HepG2 (cell line): ENCODE data around the gene ATP6V1C2. TPM values are rescaled to one million over a fixed set of nuclear protein-coding genes. Genes with fewer than 3 reads are reported as not detected.

Source experiments
- ELF4 ChIP-seq: sonication (generic); formaldehyde crosslinking; IDR thresholded peaks from 2 replicates; pipeline ENCODE4 v1.5.0; 2020; ENCODE audit warnings: missing genetic modification reagents, mild to moderate bottlenecking, moderate library complexity, borderline replicate concordance
- IRF1 ChIP-seq: sonication (generic); formaldehyde crosslinking; IDR thresholded peaks from 2 replicates; pipeline ENCODE4 v1.4.0; 2020; ENCODE audit warnings: low read depth, mild to moderate bottlenecking, missing genetic modification reagents
- KMT2A ChIP-seq: sonication (generic); formaldehyde crosslinking; IDR thresholded peaks from 2 replicates; pipeline ENCODE4 v1.4.0; 2020; ENCODE audit warnings: missing genetic modification reagents
- MAFF ChIP-seq: IDR thresholded peaks from 2 replicates; pipeline ENCODE4 v1.6.1; 2011; ENCODE audit warnings: low read depth, low read length, improper control_type of control experiment
- NFE2L2 ChIP-seq: fragments of 150-350 bp; IDR thresholded peaks from 2 replicates; pipeline ENCODE4 v1.6.1; 2014; ENCODE audit warnings: low read length
- PAF1 ChIP-seq: IDR thresholded peaks from 2 replicates; pipeline ENCODE4 v1.6.1; 2016; ENCODE audit warnings: missing genetic modification reagents, missing compliant biosample characterization
- PAX8 ChIP-seq: sonication (generic); formaldehyde crosslinking; IDR thresholded peaks from 2 replicates; pipeline ENCODE4 v1.8.0; 2022; ENCODE audit warnings: mild to moderate bottlenecking, missing genetic modification reagents, borderline replicate concordance
- ZBTB37 ChIP-seq: sonication (generic); formaldehyde crosslinking; IDR thresholded peaks from 2 replicates; pipeline ENCODE4 v1.4.0; 2020; ENCODE audit warnings: mild to moderate bottlenecking, missing genetic modification reagents
- ZMAT3 ChIP-seq: sonication (generic); formaldehyde crosslinking; conservative IDR thresholded peaks from 2 replicates; pipeline ENCODE4 v1.7.0; 2021; ENCODE audit warnings: missing genetic modification reagents
- ZNF124 ChIP-seq: sonication (generic); formaldehyde crosslinking; IDR thresholded peaks from 2 replicates; pipeline ENCODE4 v1.4.0; 2020; ENCODE audit warnings: missing genetic modification reagents
- ZNF235 ChIP-seq: sonication (generic); formaldehyde crosslinking; IDR thresholded peaks from 2 replicates; pipeline ENCODE4 v1.8.1; 2023; ENCODE audit warnings: mild to moderate bottlenecking, missing genetic modification reagents, borderline replicate concordance
- ZNF496 ChIP-seq: sonication (generic); formaldehyde crosslinking; IDR thresholded peaks from 2 replicates; pipeline ENCODE4 v1.8.1; 2023; ENCODE audit warnings: mild to moderate bottlenecking, moderate library complexity, missing genetic modification reagents; ENCODE audit not compliant: insufficient replicate concordance
- polyA plus RNA-seq, 8 experiments: library from polyadenylated mRNA; depleted of rRNA in 3 of 8; stranded (reverse) in 7 of 8; unstranded in 1 of 8; fragments of >200 nt; fragmentation: Illumina TruSeq in 4 of 8; extraction: Trizol in 4 of 8; gene quantifications; 2 replicates each; pipeline versions ENCODE4 v1.2.1 to v1.2.3, GENCODE V29; 2011 to 2016; ENCODE audit warnings: low read depth in 4 of 8, missing spikeins in 1 of 8, mixed read lengths in 1 of 8; ENCODE audit not compliant: insufficient read depth in 1 of 8
- total RNA-seq, 5 experiments: library from RNA; depleted of rRNA; stranded (reverse); fragments of >200 nt; fragmentation: Illumina TruSeq; extraction: Trizol; gene quantifications; 2 replicates each; pipeline ENCODE4 v1.2.3, GENCODE V29; 2016; ENCODE audit warnings: low read depth in 1 of 5
- TF ChIP-seq, protein P1 (sequence below): fragments of 450-650 bp; IDR thresholded peaks from 2 replicates; pipeline ENCODE4 v1.6.1; 2017; ENCODE audit warnings: mild to moderate bottlenecking
- TF ChIP-seq, protein P2 (sequence below): sonication (generic); formaldehyde crosslinking; IDR thresholded peaks from 2 replicates; pipeline ENCODE4 v1.5.1; 2020; ENCODE audit warnings: missing genetic modification reagents, mild to moderate bottlenecking, borderline replicate concordance
- TF ChIP-seq, protein P3 (sequence below): sonication (generic); formaldehyde crosslinking; IDR thresholded peaks from 2 replicates; pipeline ENCODE4 v1.9.0; 2021; ENCODE audit warnings: missing genetic modification reagents, borderline replicate concordance
- TF ChIP-seq, protein P4 (sequence below): sonication (generic); formaldehyde crosslinking; IDR thresholded peaks from 2 replicates; pipeline ENCODE4 v1.5.1; 2020; ENCODE audit warnings: mild to moderate bottlenecking, missing genetic modification reagents, moderate library complexity

ATP6V1C2 gene
- total and polyA plus RNA-seq, 2 of the 13 experiments (the other 11 are each of a cell fraction or from before 2014, with no cell fraction given): 0.04 to 0.29 TPM

DNA sequence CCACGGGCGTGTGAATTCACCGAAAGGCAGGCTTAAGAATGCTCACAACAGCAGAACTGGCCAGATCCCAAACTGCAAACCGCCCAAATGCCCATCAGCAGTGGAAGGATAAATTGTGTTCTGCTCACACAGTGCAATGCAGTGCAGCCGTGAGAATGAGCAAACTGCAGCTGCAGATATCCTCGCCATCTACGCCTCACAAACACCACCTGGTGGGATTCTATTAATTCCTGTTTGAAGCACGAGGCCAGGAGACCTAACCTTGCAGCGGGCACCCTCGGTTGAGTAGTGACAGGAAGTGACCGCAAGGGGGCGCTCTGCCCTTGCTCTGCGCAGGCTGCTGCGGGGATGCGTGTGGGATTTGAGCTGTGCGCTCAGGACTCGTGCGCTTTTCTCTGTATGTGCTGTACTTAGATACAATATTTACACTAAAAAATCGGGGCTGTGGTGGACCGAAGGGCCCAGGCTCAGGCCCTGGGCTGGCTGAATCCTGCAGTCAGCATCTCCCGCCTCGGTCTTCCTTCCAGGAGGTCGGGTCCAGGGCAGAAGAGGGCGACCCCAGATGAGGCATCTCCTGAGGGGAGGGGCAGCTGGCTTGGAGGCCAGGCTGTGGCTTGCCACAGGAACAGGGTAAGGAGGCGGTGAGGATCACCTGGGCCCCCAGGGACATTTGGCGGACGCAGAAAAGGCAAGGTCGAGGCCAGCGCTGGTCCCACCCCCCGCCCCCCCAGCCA is 110.9 kb downstream of the ATP6V1C2 start (continued):
- TF ChIP-seq ZNF496 (CRISPR knock-in tag): no peak
- TF ChIP-seq MAFF: no peak
- TF ChIP-seq ELF4 (CRISPR knock-in tag): no peak
- TF ChIP-seq KMT2A: no peak
- TF ChIP-seq IRF1 (CRISPR knock-in tag): no peak
- TF ChIP-seq ZBTB37 (CRISPR knock-in tag): no peak
- TF ChIP-seq ZNF124: no peak
- no peak for TF ChIP-seq ZMAT3 (CRISPR knock-in tag)
- TF ChIP-seq, protein P1, sequence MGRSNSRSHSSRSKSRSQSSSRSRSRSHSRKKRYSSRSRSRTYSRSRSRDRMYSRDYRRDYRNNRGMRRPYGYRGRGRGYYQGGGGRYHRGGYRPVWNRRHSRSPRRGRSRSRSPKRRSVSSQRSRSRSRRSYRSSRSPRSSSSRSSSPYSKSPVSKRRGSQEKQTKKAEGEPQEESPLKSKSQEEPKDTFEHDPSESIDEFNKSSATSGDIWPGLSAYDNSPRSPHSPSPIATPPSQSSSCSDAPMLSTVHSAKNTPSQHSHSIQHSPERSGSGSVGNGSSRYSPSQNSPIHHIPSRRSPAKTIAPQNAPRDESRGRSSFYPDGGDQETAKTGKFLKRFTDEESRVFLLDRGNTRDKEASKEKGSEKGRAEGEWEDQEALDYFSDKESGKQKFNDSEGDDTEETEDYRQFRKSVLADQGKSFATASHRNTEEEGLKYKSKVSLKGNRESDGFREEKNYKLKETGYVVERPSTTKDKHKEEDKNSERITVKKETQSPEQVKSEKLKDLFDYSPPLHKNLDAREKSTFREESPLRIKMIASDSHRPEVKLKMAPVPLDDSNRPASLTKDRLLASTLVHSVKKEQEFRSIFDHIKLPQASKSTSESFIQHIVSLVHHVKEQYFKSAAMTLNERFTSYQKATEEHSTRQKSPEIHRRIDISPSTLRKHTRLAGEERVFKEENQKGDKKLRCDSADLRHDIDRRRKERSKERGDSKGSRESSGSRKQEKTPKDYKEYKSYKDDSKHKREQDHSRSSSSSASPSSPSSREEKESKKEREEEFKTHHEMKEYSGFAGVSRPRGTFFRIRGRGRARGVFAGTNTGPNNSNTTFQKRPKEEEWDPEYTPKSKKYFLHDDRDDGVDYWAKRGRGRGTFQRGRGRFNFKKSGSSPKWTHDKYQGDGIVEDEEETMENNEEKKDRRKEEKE: no peak
- TF ChIP-seq NFE2L2: no peak
- no peak for TF ChIP-seq PAF1 (CRISPR knock-in tag)
- TF ChIP-seq, protein P2, sequence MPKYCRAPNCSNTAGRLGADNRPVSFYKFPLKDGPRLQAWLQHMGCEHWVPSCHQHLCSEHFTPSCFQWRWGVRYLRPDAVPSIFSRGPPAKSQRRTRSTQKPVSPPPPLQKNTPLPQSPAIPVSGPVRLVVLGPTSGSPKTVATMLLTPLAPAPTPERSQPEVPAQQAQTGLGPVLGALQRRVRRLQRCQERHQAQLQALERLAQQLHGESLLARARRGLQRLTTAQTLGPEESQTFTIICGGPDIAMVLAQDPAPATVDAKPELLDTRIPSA: no peak
- TF ChIP-seq PAX8 (CRISPR knock-in tag): no peak
- no peak for TF ChIP-seq ZNF235 (CRISPR knock-in tag)
- TF ChIP-seq, protein P3, sequence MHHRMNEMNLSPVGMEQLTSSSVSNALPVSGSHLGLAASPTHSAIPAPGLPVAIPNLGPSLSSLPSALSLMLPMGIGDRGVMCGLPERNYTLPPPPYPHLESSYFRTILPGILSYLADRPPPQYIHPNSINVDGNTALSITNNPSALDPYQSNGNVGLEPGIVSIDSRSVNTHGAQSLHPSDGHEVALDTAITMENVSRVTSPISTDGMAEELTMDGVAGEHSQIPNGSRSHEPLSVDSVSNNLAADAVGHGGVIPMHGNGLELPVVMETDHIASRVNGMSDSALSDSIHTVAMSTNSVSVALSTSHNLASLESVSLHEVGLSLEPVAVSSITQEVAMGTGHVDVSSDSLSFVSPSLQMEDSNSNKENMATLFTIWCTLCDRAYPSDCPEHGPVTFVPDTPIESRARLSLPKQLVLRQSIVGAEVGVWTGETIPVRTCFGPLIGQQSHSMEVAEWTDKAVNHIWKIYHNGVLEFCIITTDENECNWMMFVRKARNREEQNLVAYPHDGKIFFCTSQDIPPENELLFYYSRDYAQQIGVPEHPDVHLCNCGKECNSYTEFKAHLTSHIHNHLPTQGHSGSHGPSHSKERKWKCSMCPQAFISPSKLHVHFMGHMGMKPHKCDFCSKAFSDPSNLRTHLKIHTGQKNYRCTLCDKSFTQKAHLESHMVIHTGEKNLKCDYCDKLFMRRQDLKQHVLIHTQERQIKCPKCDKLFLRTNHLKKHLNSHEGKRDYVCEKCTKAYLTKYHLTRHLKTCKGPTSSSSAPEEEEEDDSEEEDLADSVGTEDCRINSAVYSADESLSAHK: no peak
- TF ChIP-seq, protein P4, sequence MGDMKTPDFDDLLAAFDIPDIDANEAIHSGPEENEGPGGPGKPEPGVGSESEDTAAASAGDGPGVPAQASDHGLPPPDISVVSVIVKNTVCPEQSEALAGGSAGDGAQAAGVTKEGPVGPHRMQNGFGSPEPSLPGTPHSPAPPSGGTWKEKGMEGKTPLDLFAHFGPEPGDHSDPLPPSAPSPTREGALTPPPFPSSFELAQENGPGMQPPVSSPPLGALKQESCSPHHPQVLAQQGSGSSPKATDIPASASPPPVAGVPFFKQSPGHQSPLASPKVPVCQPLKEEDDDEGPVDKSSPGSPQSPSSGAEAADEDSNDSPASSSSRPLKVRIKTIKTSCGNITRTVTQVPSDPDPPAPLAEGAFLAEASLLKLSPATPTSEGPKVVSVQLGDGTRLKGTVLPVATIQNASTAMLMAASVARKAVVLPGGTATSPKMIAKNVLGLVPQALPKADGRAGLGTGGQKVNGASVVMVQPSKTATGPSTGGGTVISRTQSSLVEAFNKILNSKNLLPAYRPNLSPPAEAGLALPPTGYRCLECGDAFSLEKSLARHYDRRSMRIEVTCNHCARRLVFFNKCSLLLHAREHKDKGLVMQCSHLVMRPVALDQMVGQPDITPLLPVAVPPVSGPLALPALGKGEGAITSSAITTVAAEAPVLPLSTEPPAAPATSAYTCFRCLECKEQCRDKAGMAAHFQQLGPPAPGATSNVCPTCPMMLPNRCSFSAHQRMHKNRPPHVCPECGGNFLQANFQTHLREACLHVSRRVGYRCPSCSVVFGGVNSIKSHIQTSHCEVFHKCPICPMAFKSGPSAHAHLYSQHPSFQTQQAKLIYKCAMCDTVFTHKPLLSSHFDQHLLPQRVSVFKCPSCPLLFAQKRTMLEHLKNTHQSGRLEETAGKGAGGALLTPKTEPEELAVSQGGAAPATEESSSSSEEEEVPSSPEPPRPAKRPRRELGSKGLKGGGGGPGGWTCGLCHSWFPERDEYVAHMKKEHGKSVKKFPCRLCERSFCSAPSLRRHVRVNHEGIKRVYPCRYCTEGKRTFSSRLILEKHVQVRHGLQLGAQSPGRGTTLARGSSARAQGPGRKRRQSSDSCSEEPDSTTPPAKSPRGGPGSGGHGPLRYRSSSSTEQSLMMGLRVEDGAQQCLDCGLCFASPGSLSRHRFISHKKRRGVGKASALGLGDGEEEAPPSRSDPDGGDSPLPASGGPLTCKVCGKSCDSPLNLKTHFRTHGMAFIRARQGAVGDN (CRISPR knock-in tag): peak; percentile 59
